Immature natural killer cell (primary cell): Measurements from ENCODE around the gene UBASH3A. TPM values are rescaled to one million over a fixed set of nuclear protein-coding genes. Genes with fewer than 3 reads are reported as not detected.
"Not testable (repeated sequence)": the region's sequence is repeated elsewhere in the genome, so short reads cannot be mapped to it uniquely, and the experiment has no call there.

Experiments
- DNase-seq, 3 donors: peaks; one replicate each; pipeline ENCODE4 v3.0.0; 2022; ENCODE audit warnings: mixed read lengths in 1 of 3
- H3K27ac Mint-ChIP-seq, 6 donors: one replicate each; pipeline ENCODE4 v1.8.0; 2020; ENCODE audit warnings: mixed read lengths in 6 of 6, mild to moderate bottlenecking in 5 of 6, inconsistent platforms in 4 of 6, moderate library complexity in 3 of 6
- H3K27me3 Mint-ChIP-seq, 3 donors: one replicate each; pipeline ENCODE4 v1.8.0; 2020 to 2021; ENCODE audit warnings: low read depth in 3 of 3, mild to moderate bottlenecking in 3 of 3, mixed read lengths in 3 of 3, moderate library complexity in 3 of 3, inconsistent platforms in 1 of 3
- H3K36me3 Mint-ChIP-seq, 3 donors: one replicate each; pipeline ENCODE4 v1.8.0; 2020; ENCODE audit warnings: mixed read lengths in 3 of 3, inconsistent platforms in 2 of 3, mild to moderate bottlenecking in 2 of 3
- H3K4me1 Mint-ChIP-seq, 2 donors: one replicate each; pipeline ENCODE4 v1.8.0; 2020; ENCODE audit warnings: inconsistent platforms in 2 of 2, mild to moderate bottlenecking in 2 of 2, mixed read lengths in 2 of 2, moderate library complexity in 1 of 2
- H3K4me3 Mint-ChIP-seq, 5 donors: one replicate each; pipeline ENCODE4 v1.8.0; 2020; ENCODE audit warnings: mild to moderate bottlenecking in 5 of 5, mixed read lengths in 5 of 5, inconsistent platforms in 3 of 5, moderate library complexity in 3 of 5
- H3K9me3 Mint-ChIP-seq, 6 donors: one replicate each; pipeline ENCODE4 v1.8.0; 2020; ENCODE audit warnings: mild to moderate bottlenecking in 6 of 6, mixed read lengths in 6 of 6, inconsistent platforms in 4 of 6, moderate library complexity in 3 of 6
- polyA plus RNA-seq, 3 donors: library from polyadenylated mRNA; unstranded; fragments of 300-500 nt; fragmentation: Illumina TruSeq; gene quantifications; one replicate each; pipeline ENCODE4 v1.2.3, GENCODE V29; 2021

UBASH3A gene
- polyA plus RNA-seq, 3 donors from 2014 or later: 0.38 to 0.58 TPM; not detected in 1

DNA sequence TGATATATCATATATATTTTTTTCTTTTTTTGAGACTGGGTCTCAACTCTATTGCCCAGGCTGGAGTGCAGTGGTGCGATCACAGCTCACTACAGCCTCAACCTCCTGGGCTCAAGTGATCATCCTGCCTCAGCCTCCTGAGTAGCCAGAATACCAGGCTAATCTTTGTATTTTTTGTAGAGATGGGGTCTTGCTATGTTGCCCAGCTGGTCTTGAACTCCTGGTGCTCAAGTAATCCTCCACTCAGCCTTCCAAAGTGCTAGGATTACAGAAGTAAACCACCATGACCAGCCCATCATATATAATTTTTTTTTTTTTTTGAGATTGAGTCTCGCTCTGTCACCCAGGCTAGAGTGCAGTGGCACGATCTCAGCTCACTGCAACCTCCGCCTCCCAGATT, 66.0 kb downstream of the UBASH3A start:
- H3K9me3 Mint-ChIP-seq, H3K4me3 Mint-ChIP-seq, H3K27ac Mint-ChIP-seq, DNase-seq, H3K36me3 Mint-ChIP-seq: not testable (repeated sequence)
- Mint-ChIP-seq H3K27me3 (peaks cover 6 to 16% (median 8%) of the 10 kb centered on the region in 3 donors), H3K4me1 (peaks cover 22 to 24% of the 10 kb centered on the region in 2 donors)

DNA sequence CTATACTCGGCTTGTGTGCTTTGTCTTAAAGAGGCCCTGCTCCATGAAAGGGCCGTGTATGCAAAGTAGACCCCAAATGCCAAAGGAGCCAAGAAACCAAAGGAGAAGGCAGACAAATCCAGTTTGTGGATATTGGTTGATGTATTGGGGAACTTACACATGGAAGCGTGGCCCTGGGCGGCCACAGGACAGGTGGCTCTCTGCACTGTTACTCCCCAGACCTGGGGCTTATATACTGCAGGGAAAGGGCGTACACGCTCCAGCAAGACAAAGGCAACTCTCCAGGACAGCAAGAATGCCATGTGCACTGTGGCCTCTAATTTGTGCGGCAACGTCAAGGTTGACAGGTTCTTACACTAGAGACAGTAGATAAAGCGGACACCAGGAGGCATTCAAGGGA, 67.5 kb downstream of the UBASH3A start:
- DNase-seq: no peak
- Mint-ChIP-seq H3K9me3 (peaks cover 0 to 2% (median 0%) of the 10 kb centered on the region in 6 donors), H3K4me3 (no peak overlapping the region), H3K27me3 (peaks cover 0 to 8% (median 4%) of the 10 kb centered on the region in 3 donors), H3K27ac (no peak overlapping the region), H3K36me3 (no peaks in the 10 kb centered on the region), H3K4me1 (peaks cover 10 to 11% of the 10 kb centered on the region in 2 donors)

DNA sequence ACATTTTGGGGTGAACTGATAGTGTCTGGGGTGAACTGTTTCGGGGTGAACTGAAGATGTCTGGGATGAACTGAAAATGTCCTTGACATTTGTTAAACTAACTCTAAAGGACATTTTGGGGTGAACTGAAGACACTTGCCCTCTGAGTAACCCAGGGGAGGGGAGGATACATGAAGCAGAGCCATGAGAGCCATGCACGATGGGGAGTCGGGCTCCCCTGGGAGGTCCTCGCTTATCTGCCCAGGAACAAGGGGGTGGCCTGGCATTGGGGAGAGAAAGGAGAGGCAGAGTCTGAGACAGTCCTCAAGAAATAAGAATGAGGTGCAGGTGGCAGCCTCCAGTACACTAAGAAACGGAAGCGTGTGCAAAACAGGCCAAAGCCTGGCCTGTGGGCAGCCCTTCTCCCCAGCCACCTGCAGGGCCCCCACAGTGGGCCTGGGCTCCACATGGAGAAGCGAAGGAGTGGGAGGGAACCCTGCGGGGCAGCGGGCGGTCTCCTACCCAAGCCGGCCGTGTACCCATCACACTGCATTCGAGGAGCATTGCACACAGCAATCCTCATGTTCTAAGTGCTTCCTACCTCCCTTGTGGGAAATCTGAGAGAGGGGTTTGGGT, 68.1 kb downstream of the UBASH3A start:
- no peak for DNase-seq
- peaks cover 0 to 2% (median 0%) of the 10 kb centered on the region in 6 donors for H3K9me3 Mint-ChIP-seq
- H3K27ac Mint-ChIP-seq: no peak overlapping the region
- peaks cover 8 to 10% of the 10 kb centered on the region in 2 donors for H3K4me1 Mint-ChIP-seq
- H3K4me3 Mint-ChIP-seq: no peak overlapping the region
- peaks cover 0 to 8% (median 4%) of the 10 kb centered on the region in 3 donors for H3K27me3 Mint-ChIP-seq
- H3K36me3 Mint-ChIP-seq: no peaks in the 10 kb centered on the region

DNA sequence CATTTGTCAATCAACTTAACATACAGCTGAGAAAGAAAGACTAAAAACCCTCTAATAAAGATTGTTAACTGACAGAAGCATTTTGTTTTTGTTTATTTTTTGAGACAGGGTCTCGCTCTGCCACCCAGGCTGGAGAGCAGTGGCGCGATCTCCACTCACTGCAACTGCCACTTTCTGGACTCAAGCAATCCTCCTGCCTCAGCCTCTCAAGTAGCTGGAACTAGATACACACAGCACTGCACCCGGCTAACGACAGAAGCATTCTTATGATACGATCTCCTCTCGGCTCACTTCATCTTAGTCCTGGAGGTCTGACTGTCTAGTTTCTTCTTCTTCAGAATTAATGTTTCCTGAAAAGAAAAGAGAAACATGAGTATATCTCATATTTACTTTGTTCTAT, 68.8 kb downstream of the UBASH3A start:
- Mint-ChIP-seq H3K27me3 (peaks cover 0 to 8% (median 0%) of the 10 kb centered on the region in 3 donors), H3K4me1 (peaks cover 2 to 3% of the 10 kb centered on the region in 2 donors), H3K4me3 (no peak overlapping the region), H3K27ac (no peak overlapping the region), H3K9me3 (peaks cover 0 to 2% (median 0%) of the 10 kb centered on the region in 6 donors), H3K36me3 (no peaks in the 10 kb centered on the region)
- DNase-seq: no peak

DNA sequence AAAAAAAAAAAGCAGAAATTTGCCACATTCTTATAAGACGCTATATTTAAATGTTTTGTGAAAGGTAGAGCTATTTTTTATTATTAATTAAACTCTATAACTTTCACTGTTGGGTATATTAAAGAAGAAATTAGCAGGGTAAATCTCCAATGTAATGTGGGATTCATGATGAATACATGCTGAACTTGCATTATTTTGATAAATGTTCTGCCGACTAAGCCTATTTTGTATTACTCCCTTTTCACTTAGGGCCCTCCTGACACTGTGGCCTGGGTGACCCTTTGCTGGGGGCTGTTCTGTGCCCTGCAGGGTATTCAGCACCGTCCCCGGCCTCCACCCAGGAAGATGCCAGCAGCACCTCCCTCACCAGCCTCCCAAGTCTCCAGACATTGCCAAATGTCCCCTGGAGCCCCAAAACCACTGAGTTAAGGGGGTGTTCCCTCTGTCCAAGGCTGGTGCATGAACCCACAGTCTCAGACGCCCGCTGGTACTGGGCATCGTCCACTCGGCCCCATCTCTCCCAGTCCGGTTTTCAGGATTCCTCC, 69.9 kb downstream of the UBASH3A start:
- no peak overlapping the region for H3K27ac Mint-ChIP-seq
- peaks cover 0 to 2% (median 0%) of the 10 kb centered on the region in 6 donors for H3K9me3 Mint-ChIP-seq
- H3K4me3 Mint-ChIP-seq: no peak overlapping the region

DNA sequence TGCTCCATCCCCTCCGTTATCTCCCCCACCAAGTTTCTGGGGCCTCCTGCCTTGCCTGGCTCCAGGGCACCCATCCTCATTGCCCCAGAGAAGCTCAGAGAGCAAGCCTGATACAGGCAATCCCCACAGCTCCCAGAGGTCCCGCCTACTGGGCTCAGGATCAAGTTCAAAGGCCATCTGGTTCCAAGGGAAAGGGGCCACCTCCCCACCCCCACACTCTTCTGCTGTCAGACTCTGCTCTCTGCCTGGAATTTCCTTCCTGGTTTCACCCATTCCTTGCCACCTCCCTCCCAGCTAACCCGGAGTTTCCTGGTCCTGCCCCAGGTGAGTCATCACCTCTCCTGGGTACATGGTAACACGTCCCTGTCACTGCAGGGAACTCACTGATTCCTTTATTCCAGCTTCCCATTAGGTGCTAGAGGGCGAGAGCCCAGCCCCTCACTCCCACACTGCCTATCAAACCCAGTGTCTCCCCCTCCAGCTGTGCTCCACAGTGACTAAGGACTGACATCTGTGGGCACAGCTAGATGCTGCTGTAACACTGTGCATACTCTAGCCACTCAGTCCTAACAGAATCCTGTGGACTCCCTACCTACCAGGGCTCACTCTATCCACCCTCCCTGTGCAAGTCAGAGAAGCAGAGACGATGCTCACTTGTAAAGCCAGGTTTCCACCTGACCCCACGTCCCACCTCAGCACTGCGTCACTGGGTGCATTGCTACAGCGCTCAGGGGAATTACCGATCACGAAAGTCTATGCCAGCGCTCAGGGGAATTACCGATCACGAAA, 70.5 kb downstream of the UBASH3A start:
- H3K4me3 Mint-ChIP-seq: no peak overlapping the region
- no peak for DNase-seq
- H3K4me1 Mint-ChIP-seq: no peaks in the 10 kb centered on the region

More for the DNA sequence above, 69.9 kb downstream of the UBASH3A start:
- no peak for DNase-seq
- Mint-ChIP-seq H3K27me3 (peaks cover 0 to 6% (median 2%) of the 10 kb centered on the region in 3 donors), H3K36me3 (no peaks in the 10 kb centered on the region), H3K4me1 (no peaks in the 10 kb centered on the region)

DNA sequence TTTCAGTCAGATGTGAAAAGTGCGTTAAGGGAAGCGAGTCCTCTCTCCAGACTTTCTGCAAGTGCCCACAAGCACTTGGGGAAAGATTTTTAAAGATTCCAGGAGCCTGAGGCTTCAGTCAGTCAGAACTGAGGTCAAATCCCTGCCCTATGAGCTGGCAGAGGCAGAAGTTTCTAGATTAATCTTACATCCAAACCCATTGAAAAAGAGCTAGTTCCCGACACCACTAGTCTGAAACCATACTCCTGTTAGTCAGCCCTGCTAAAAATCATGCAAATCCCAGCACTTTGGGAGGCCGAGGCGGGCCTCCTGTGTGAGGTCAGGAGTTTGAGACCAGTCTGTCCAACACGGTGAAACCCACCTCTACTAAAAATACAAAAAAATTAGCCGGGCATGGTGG, 71.3 kb downstream of the UBASH3A start:
- H3K4me1 Mint-ChIP-seq: no peaks in the 10 kb centered on the region
- peaks cover 0 to 2% (median 0%) of the 10 kb centered on the region in 6 donors for H3K9me3 Mint-ChIP-seq
- no peaks in the 10 kb centered on the region for H3K36me3 Mint-ChIP-seq
- H3K4me3 Mint-ChIP-seq: no peak overlapping the region
- DNase-seq: no peak
- H3K27me3 Mint-ChIP-seq: peaks cover 0 to 7% (median 2%) of the 10 kb centered on the region in 3 donors
- H3K27ac Mint-ChIP-seq: no peak overlapping the region

More for the DNA sequence above, 70.5 kb downstream of the UBASH3A start:
- Mint-ChIP-seq H3K36me3 (no peaks in the 10 kb centered on the region), H3K27me3 (peaks cover 0 to 6% (median 2%) of the 10 kb centered on the region in 3 donors), H3K9me3 (peaks cover 0 to 2% (median 0%) of the 10 kb centered on the region in 6 donors), H3K27ac (no peak overlapping the region)

DNA sequence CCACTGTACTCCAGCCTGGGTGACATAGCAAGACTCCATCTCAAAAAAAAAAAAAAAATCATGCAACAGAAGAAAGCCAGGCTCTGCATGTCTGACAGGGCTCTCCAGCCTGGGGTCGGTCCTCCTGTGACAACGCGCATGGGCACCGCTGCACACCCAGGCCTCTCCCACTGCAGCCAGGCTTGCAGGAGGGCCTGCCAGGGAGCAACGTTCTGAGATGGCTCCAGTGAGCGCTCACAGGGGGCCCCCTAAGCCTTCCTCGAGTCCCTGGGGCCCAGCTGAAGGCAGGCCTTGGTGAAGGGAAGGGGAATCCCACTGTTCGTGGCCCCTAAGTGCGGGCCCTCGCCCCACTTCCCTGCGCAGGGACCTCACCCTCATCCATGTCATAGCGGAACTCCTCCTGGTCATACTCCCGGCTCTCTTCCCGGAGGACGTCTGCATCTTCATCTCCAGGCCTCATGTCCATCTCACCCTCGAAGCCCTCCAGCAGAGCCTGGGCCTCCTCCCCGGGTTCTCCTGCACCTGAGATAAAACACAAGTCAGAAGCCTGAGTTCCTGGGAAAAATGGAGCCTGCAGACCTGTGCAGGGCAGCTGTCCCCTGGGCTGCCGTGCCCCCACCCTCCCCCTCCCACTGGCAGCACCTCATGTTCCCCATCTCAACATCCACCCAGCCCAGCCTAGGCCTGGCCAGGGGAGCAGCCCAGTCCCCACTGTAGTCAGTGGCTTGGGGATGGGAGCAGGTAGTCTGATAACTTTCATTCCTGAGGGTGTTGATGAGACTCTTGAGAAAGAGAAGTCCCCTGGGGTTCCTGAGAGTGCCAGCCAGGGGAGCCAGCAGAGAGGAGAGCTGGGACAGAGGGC, 72.1 kb downstream of the UBASH3A start:
- Mint-ChIP-seq H3K9me3 (peaks cover 0 to 2% (median 0%) of the 10 kb centered on the region in 6 donors), H3K36me3 (no peaks in the 10 kb centered on the region), H3K27me3 (peaks cover 0 to 6% (median 2%) of the 10 kb centered on the region in 3 donors), H3K4me1 (no peaks in the 10 kb centered on the region), H3K27ac (no peak overlapping the region), H3K4me3 (no peak overlapping the region)
- DNase-seq: no peak

DNA sequence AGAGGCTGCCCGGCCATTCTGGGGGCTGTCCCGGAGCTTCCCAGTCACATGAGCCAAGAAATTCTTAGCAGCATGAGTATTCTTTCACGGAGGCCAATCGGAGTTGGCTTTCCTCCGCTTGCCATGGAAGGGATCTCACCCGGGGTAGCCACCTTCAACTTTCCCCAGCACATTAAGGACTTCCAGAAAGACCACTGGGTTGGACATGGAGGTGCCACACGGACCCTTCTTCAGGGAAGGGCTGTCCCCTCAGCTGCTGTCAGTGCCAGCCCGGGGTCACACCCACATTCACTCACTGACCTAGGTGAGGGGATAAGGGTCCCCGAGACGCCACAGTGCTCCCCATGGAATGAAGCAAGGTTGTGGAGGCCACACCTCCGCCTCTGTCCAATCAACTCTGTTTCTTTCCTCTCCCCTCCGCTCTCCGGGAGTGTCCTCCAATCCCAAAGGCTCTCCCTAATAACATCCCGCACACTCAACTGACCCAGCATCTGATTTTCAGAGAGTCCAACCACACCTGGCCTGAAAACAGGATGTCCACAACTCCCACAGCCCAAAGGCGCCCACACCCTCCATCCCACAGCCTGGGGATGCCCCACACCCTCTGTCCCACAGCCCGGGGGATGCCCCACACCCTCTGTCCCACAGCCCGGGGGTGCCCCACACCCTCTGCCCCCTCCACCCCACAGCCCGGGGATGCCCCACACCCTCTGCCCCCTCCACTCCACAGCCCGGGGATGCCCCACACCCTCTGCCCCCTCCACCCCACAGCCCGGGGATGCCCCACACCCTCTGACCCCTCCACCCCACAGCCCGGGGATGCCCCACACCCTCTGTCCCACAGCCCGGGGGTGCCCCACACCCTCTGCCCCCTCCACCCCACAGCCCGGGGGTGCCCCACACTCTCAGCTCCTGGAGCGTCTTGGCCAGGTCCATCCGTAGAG, 73.0 kb downstream of the UBASH3A start:
- H3K4me3 Mint-ChIP-seq: no peak overlapping the region
- no peaks in the 10 kb centered on the region for H3K36me3 Mint-ChIP-seq
- no peaks in the 10 kb centered on the region for H3K4me1 Mint-ChIP-seq
- peaks cover 1 to 6% (median 2%) of the 10 kb centered on the region in 3 donors for H3K27me3 Mint-ChIP-seq
- no peak overlapping the region for H3K27ac Mint-ChIP-seq
- DNase-seq: no peak
- H3K9me3 Mint-ChIP-seq: peaks cover 0 to 2% (median 0%) of the 10 kb centered on the region in 6 donors

DNA sequence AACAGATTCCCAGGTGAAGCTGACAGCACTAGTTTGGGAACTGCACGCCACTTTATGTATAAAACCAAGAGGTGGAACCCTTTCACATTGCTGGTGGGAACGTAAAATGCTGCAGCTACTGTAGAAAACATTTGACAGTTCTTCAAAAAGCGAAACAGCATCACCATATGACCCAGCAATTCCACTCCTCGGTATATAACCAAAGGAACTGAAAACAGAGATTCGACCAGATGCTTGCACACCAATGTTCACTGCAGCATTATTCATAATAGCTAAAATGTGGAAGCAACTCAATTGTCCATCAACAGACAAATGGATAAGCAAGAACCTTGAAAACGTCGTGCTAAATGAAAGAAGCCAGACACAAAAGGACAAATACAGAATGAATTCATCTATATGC, 74.8 kb downstream of the UBASH3A start:
- Mint-ChIP-seq H3K27ac (no peak overlapping the region), H3K4me3 (no peak overlapping the region), H3K27me3 (peaks cover 2 to 6% (median 2%) of the 10 kb centered on the region in 3 donors), H3K9me3 (peaks cover 0 to 2% (median 0%) of the 10 kb centered on the region in 6 donors), H3K36me3 (no peaks in the 10 kb centered on the region), H3K4me1 (no peaks in the 10 kb centered on the region)
- no peak for DNase-seq

DNA sequence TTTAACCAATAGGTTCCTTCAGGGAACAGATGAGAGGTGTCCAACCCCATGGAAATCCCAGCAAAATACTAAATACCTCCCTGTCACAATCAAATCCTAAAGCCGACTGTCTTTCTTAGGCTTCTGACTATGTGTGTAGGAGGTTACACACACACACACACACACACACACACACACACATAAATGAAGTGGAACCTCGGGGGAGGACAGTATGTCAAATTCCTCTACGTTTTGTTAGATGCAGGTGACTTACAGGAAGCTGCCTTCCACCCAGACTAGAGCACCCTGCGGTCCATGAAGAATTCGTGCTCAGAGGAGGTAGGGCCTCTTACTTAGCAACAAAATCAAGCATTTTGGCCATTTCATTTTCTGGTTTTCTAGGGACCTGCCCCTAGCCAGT, 75.9 kb downstream of the UBASH3A start:
- Mint-ChIP-seq H3K27ac (no peak overlapping the region), H3K4me1 (no peaks in the 10 kb centered on the region), H3K27me3 (peaks cover 2 to 6% (median 2%) of the 10 kb centered on the region in 3 donors), H3K36me3 (no peaks in the 10 kb centered on the region), H3K9me3 (peaks cover 0 to under 1% (median 0%) of the 10 kb centered on the region in 6 donors), H3K4me3 (no peak overlapping the region)
- no peak for DNase-seq

DNA sequence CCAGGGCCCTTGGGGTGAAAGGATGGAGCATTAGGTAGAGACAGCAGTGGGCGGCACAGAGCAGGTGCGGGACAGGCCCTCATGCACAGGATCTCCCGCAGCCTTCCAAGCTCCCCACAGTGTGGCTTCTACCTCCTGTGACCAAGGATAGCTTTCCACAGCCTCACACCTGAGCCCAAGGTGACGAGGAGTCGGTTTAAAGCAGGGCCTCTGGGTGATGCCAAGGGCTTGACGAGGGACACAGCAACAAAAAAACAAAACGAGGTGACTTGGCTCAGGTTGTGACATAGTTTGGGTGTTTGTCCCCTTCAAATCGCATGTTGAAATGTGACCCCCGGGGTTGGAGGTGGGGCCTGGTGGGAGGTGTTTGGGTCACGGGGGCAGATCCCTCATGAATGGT, 77.0 kb downstream of the UBASH3A start:
- Mint-ChIP-seq H3K4me3 (no peak overlapping the region), H3K27me3 (peaks cover 2 to 3% (median 2%) of the 10 kb centered on the region in 3 donors), H3K4me1 (no peaks in the 10 kb centered on the region), H3K27ac (no peak overlapping the region), H3K9me3 (no peaks in the 10 kb centered on the region), H3K36me3 (no peaks in the 10 kb centered on the region)
- DNase-seq: no peak
